ENCODE data around the gene GNG12. TPM values are rescaled to one million over a fixed set of nuclear protein-coding genes. Genes with fewer than 3 reads are reported as not detected.

GNG12 gene
- total RNA-seq, 1 experiment from 2014 or later: 4.7 TPM

DNA sequence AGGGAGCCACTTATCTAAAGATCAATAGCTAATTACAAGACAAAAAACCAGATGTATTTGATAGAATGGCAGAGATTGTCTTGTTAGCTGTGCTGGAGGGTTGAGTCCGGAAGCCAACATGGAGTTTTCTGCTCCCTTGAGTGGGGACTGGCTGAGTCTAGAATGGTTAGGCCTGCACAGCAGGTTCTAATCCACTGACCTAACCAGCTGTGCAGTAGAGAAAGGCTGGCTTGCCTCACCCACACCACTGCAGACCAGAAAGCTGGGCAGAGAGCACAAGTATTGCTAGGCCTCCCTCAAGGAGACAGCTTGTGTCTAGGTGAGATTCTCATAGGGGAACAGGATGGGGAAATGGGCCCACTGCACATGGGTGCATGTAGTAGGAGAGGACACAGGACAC lies 11.7 kb upstream of the GNG12 start:
- in situ Hi-C loops (cut with HindIII; ENCODE audit: low sequenced_read_pairs): no loop called here
- no peak for DNase-seq (ENCODE audit: low spot score)

DNA sequence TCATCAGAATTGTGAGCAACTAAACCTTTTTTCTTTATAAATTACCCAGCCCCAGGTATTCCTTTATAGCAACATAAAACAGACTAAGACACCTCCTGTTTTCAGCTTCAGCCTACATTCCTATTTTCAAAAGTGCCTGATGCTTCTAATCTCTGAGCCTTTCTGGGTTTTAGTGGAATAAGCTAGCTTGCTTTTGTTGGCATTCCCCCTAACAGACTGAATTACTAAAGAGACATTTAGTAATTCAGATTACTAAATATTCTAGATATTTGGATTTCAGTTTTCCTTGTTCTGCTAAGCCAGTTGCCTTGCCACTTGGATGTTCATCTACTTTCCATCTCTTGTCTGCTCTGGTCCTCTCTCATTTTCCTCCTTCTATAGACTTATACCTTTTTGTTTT lies 10.5 kb upstream of the GNG12 start:
- in situ Hi-C loops (cut with HindIII; ENCODE audit: low sequenced_read_pairs): no loop called here
- DNase-seq (ENCODE audit: low spot score): no peak

- DNase-seq (ENCODE audit: low spot score): no peak
- in situ Hi-C loops (cut with HindIII; ENCODE audit: low sequenced_read_pairs): no loop called here
These were observed 10.1 kb upstream of the GNG12 start for GRCh38 chr1:67843331-67843730.

DNA sequence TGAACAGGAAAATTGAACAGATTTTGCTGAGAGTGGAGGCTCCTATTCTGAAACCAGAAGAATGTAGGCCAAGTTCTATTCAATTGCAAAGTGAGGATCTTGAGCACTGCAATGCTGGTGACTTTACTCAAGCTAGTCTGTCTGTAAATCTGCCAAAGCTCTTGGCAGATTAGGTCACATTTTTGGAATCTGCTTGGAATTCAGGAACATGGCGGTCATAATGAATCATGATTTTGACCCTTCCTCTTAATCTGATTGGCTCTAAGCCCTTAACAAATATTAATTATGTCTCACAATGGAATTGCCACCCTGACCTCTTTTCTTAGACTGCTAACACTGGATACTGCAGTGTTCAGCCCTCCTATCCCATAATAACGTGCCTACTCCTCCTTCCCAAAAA lies 7.2 kb upstream of the GNG12 start:
- in situ Hi-C loops (cut with HindIII; ENCODE audit: low sequenced_read_pairs): no loop called here
- DNase-seq (ENCODE audit: low spot score): no peak

DNA sequence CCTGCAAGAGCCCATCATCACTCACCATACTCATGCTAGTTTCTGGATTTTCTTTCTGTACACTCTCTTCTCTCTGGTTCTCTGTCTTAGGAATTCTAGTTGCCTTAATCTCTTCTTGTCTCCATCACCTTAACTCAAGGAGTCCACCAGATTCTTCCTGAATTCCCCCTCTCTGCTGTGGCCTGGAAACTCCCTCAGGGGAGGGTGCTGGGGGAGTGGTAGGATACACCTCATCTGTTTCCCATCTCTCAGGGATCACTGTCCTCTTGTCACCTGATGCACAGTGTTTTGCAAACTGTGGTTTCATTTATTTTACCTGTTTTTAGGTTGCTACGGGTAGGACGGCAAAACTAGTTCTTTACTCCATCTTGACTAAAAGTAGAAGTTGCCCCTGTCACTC lies 6.6 kb upstream of the GNG12 start:
- in situ Hi-C loops (cut with HindIII; ENCODE audit: low sequenced_read_pairs): no loop called here
- no peak for DNase-seq (ENCODE audit: low spot score)

- DNase-seq (ENCODE audit: low spot score): no peak
- in situ Hi-C loops (cut with HindIII; ENCODE audit: low sequenced_read_pairs): no loop called here
These were observed 5.1 kb upstream of the GNG12 start for GRCh38 chr1:67838180-67838910.

- no peak for DNase-seq (ENCODE audit: low spot score)
- in situ Hi-C loops (cut with HindIII; ENCODE audit: low sequenced_read_pairs): no loop called here
These were observed 3.5 kb upstream of the GNG12 start for GRCh38 chr1:67836769-67837168.

DNA sequence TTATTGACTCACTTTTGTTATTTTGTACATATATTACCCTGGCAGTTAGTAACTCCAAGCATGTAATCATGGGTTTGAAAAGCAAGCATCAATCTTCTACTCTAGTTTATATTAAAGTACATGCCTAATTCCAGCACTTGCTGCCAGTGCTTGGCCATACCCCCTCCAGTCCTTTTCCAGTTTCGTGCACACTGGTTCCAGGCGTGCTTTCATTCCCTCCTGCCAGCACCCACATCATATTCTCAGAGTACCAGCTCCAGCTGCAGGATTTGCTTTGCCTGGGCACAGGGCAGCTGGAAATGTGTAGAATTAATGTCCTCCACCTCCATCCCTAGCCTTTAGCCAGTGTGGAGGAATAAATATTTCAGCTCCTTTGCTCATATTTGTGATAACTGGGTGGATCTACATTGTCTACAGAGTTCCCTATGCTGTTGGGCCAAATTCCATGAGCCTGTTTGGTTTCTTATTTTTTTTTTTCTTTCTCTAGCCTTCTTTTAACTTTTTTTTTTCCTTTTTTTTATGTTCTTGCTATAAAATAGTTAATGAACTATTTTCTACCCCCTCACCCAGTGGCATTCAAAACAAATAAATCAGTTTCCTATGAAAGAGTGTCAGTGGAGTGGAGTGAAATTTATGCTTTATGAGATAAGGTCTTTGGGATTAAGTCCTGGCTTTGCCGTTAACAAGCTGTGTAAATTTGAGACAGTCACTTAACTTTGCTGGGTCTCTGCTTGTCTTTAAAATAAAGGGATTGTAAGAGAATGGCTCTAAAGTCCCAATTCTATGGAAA lies 2.6 kb upstream of the GNG12 start:
- in situ Hi-C loops (cut with HindIII; ENCODE audit: low sequenced_read_pairs): no loop called here
- no peak for DNase-seq (ENCODE audit: low spot score)

DNA sequence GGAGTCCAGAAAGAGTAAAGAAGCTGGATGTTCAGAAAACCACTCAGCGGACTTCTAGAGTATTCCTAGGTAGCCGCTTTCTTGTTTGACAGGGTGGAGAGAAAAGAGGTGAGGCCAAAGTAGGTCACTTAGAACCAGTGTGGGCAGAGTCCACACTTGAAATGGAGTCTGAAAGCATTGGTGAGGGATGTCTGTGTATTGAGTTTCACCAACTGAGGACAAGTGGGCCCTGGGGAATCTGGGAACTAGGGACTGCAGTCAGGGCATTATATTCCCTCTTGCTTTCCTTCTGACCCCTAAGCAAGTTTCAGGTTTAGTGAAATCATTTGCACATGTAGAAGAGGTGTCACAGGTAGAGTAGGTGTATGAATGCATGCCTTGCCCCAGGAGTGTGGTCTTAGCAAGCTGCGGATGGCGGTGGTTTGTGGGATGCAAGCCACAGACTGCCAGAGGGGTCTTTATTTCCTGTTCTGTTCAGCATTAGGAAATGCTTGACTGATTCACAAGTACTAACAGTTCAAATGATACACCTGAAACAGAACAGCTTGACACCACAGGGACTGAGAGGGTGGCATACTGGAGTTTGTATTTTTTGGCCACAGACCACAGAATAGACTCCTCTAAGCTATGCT lies 1.1 kb upstream of the GNG12 start:
- in situ Hi-C loops (cut with HindIII; ENCODE audit: low sequenced_read_pairs): no loop called here
- no peak for DNase-seq (ENCODE audit: low spot score)

DNA sequence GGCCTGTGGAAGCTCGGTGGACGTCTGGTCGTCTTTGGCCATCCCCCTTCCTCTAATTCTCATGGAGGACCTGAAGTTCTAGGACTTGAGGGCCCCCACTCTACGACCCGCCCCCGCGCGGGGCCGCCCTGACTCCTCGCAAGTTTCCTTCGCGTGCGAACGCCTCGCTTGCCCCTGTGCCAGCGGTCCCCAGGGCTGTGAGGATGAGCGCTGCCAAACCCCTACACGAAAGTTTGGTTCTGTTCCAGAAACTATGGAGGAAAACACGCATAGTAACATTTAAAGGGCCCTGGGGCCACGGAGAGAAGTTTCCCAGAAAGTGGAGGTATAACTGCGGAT lies 304 bp upstream of the GNG12 start:
- in situ Hi-C loops (cut with HindIII; ENCODE audit: low sequenced_read_pairs): no loop called here
- no peak for DNase-seq (ENCODE audit: low spot score)

DNA sequence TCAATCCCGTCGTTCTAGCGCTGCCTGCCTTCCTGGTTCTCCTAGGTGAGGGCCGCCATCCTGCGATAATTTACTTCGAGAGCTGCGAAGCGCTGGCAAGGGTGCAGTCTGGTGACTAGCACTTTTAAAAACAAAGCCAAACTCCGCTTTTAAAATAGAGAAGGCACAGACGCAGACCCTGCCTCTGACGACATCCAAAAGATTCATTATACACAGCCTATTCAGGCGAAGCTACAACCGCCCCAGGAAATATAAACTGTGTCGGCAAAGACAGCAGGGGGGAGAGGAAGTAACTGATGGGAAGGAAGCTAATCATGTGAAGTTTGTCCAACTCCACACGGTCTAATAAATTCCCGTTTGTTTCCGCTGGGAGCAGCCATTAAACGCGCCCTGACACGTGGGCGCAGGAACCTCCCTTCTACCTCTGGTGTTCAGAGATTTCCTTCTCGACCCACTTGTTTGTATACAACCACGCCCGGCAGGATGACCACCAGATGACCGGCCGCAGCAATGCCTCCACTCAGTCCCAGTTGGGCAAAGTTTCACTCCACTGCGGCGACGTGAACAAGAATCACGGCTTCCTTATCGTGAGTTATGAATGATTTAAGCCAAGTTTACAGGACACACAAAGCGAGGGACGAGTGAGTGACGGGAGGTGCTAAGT lies 1.3 kb downstream of the GNG12 start:
- no peak for DNase-seq (ENCODE audit: low spot score)
- in situ Hi-C loops (cut with HindIII; ENCODE audit: low sequenced_read_pairs): no loop called here

GRCh38 chr1:67830928-67831830 lies 2.1 kb downstream of the GNG12 start:
- in situ Hi-C loops (cut with HindIII; ENCODE audit: low sequenced_read_pairs): no loop called here

DNA sequence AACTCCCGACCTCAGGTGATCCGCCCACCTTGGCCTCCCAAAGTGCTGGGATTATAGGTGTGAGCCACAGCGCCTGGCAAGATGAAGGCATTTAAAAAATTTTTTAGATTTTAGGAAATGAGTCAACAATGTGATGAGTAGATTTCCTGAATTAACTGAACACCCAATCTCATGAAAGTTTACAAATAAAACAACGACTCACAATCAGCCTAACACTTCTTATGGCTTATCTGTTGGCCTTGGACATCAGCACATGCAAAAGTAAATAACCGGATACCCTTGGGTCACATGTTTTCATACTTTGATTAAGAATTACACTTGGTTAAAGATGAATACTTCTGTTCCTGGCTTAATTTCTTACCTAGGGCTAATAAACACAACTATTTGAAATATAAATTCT lies 3.0 kb downstream of the GNG12 start:
- no peak for DNase-seq (ENCODE audit: low spot score)
- in situ Hi-C loops (cut with HindIII; ENCODE audit: low sequenced_read_pairs): no loop called here

More at GRCh38 chr1:67830928-67831830, 2.1 kb downstream of the GNG12 start:
- no peak for DNase-seq (ENCODE audit: low spot score)

DNA sequence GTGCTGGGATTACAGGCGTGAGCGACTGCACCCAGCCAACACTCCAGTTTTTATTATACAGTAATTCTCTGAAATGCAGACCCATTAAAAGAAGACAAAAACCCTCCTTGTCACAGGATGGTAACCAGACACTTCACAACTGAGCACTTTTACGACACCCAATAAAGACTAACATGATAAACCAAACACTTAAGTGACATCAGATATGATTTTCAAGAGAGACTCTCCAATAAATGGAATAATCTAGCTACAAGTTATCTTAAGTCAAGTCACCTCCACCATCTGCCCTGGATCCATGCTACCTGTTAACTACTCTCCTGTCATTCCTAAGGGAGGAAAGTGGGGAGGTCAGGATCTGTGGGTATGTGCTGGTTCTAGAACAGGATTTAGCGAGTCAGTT lies 5.6 kb downstream of the GNG12 start:
- in situ Hi-C loops (cut with HindIII; ENCODE audit: low sequenced_read_pairs): no loop called here

GRCh38 chr1:67825591-67825990 lies 7.7 kb downstream of the GNG12 start:
- in situ Hi-C loops (cut with HindIII; ENCODE audit: low sequenced_read_pairs): no loop called here
- no peak for DNase-seq (ENCODE audit: low spot score)

More for the DNA sequence above, 5.6 kb downstream of the GNG12 start:
- no peak for DNase-seq (ENCODE audit: low spot score)

DNA sequence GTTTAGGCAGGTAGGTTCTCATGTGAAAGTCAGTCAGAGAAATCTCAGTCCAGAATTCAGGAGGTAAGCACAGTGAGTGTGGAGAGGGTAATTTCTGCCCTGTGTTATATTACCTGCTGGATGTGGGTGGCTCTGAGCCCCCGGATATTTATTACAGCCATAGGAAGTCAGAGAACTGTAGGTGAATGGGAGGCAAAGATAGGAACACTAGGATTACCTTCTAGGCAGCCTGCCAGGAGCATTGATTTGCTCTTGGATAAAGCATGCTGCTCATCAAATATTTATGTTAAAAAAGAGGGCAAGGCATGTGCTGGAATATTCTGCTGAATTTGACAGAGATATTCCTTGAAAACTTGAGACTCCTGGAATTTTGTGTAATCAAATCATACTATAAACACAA lies 8.5 kb downstream of the GNG12 start:
- in situ Hi-C loops (cut with HindIII; ENCODE audit: low sequenced_read_pairs): no loop called here
- no peak for DNase-seq (ENCODE audit: low spot score)

- DNase-seq (ENCODE audit: low spot score): no peak
- in situ Hi-C loops (cut with HindIII; ENCODE audit: low sequenced_read_pairs): no loop called here
These were observed 9.7 kb downstream of the GNG12 start for GRCh38 chr1:67823615-67824014.

GRCh38 chr1:67821263-67821662 lies 12.0 kb downstream of the GNG12 start:
- DNase-seq (ENCODE audit: low spot score): no peak
- in situ Hi-C loops (cut with HindIII; ENCODE audit: low sequenced_read_pairs): no loop called here

DNA sequence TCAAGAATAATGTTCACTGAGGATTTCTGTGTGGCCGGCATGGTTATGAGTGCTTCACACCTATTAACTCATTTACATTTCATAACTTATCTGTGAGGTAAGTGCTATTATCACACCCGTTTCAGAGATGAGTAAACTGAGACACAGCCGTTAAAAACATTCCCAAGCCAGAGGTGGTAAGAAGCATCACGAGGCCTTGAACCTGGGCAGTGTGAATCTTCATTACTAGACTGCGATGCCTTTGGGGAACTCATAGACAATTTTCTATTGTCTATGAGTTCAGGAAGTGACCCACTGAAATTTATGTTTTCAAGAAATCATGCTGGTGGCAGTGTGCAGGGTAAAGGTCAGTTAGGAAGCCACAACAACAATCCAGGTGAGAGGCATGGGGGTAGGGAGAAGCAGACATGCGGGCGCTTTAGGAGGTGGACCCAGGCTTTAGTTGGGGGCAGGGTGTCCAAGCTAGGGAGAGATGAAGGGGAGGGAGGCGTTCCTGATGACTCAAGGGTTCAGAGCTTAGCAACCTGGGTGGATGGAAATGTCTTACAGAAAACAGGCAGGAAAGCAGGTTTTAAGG lies 14.5 kb downstream of the GNG12 start:
- in situ Hi-C loops (cut with HindIII; ENCODE audit: low sequenced_read_pairs): no loop called here
- no peak for DNase-seq (ENCODE audit: low spot score)

All from G401 (cell line).